Fibroblast of lung (primary cell): ENCODE data around the gene SORCS2.

ENCODE experiments used
- CTCF ChIP-seq, 2 donors: IDR thresholded peaks in 1 of 2; conservative IDR thresholded peaks in 1 of 2; 1 replicate in 1 of 2; 2 replicates in 1 of 2; pipeline ENCODE4 v1.5.1; 2011 to 2012; ENCODE audit warnings: low read length in 2 of 2, control low read depth in 1 of 2, inconsistent platforms in 1 of 2, low read depth in 1 of 2, mild to moderate bottlenecking in 1 of 2
- EZH2 ChIP-seq: IDR thresholded peaks from 2 replicates; pipeline ENCODE4 v1.5.1; 2012; ENCODE audit warnings: low read length, control low read depth, mild to moderate bottlenecking; ENCODE audit errors: missing control alignments

- TF ChIP-seq CTCF (conservative IDR thresholded peaks at IDR 0.05 in 1 of 2, IDR thresholded peaks at IDR 0.05 in 1 of 2; ENCODE audit: low read depth in 1 of 2, low read length in 2 of 2) (no peak), EZH2 (no peak)
Measured at GRCh38 chr4:7514281-7514680, 321.9 kb downstream of the SORCS2 start.
